T-helper 1 cell treated with Interleukin-12 subunit alpha and Interleukin-12 subunit beta and Interleukin-4 antibody, amounts not matched to agents 30 μg/mL and 1 μg/mL, for 36 hours (primary cell): ENCODE data around the gene SMPDL3A.

ENCODE experiments used
- H3K27ac Mint-ChIP-seq: one replicate; pipeline ENCODE4 v1.8.0; 2021; ENCODE audit warnings: mild to moderate bottlenecking, mixed read lengths
- H3K27me3 Mint-ChIP-seq: one replicate; pipeline ENCODE4 v1.8.0; 2021; ENCODE audit warnings: low read depth, mixed read lengths
- H3K36me3 Mint-ChIP-seq: one replicate; pipeline ENCODE4 v1.8.0; 2021; ENCODE audit warnings: low read depth, mixed read lengths
- H3K4me1 Mint-ChIP-seq: one replicate; pipeline ENCODE4 v1.8.0; 2021; ENCODE audit warnings: low read depth, mixed read lengths
- H3K4me3 Mint-ChIP-seq: one replicate; pipeline ENCODE4 v1.8.0; 2021; ENCODE audit warnings: mild to moderate bottlenecking, moderate library complexity, mixed read lengths
- H3K9me3 Mint-ChIP-seq: one replicate; pipeline ENCODE4 v1.8.0; 2021; ENCODE audit warnings: mixed read lengths

Gene SMPDL3A

GRCh38 chr6:122839472-122839871, 50.4 kb downstream of the SMPDL3A start:
- Mint-ChIP-seq H3K27me3 (peaks cover 6% of the 10 kb centered on the region), H3K4me1 (no peaks in the 10 kb centered on the region), H3K4me3 (no peak overlapping the region), H3K27ac (no peak overlapping the region), H3K36me3 (no peaks in the 10 kb centered on the region), H3K9me3 (no peaks in the 10 kb centered on the region)

- Mint-ChIP-seq H3K4me1 (no peaks in the 10 kb centered on the region), H3K4me3 (no peak overlapping the region), H3K9me3 (no peaks in the 10 kb centered on the region), H3K27ac (no peak overlapping the region), H3K27me3 (peaks cover 3% of the 10 kb centered on the region), H3K36me3 (no peaks in the 10 kb centered on the region)
Observed at GRCh38 chr6:122839906-122840305, 50.8 kb downstream of the SMPDL3A start.

GRCh38 chr6:122845464-122845863, 56.4 kb downstream of the SMPDL3A start:
- H3K4me3 Mint-ChIP-seq = no peak overlapping the region
- no peaks in the 10 kb centered on the region for H3K9me3 Mint-ChIP-seq
- no peaks in the 10 kb centered on the region for H3K36me3 Mint-ChIP-seq
- H3K27me3 Mint-ChIP-seq = no peaks in the 10 kb centered on the region
- no peaks in the 10 kb centered on the region for H3K4me1 Mint-ChIP-seq
- no peak overlapping the region for H3K27ac Mint-ChIP-seq

- no peaks in the 10 kb centered on the region for H3K27me3 Mint-ChIP-seq
- no peaks in the 10 kb centered on the region for H3K36me3 Mint-ChIP-seq
Observed at GRCh38 chr6:122845916-122846612, 57.0 kb downstream of the SMPDL3A start.

DNA sequence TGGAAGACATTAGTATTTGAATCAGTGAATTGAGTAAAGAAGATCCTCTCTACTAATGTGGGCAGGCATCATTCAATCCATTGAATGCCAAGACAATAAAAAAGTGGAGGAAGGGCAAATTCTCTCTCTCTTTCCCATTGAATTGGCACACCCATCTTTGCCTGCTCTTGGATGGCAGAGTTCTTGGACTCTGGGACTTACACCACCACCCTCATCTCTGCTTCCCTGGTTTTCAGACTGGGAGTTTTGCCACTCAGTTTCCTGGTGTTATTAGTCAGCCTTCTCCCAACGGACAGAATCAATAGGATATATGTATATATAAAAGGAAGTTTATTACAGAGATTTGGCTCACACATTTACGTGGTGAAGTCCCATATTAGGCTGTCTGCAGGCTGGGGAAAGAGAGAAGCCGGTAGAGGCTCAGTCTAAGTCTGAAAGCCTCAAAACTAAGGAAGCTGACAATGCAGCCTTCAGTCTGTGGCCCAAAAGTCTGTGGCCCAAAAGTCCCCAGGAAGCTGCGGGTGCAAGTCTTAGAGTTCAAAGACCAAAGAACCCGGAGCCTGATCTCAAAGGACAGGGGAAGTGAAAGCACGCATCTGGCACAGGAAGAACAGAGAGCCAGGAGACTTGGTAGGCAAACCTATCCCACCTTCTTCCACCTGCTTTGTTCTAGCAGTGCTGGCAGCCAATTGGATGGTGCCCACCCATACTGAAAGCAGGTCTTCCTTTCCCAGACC, 64.4 kb downstream of the SMPDL3A start:
- no peaks in the 10 kb centered on the region for H3K9me3 Mint-ChIP-seq
- no peak overlapping the region for H3K27ac Mint-ChIP-seq

More at GRCh38 chr6:122845916-122846612, 57.0 kb downstream of the SMPDL3A start:
- H3K27ac Mint-ChIP-seq = no peak overlapping the region
- no peak overlapping the region for H3K4me3 Mint-ChIP-seq
- no peaks in the 10 kb centered on the region for H3K4me1 Mint-ChIP-seq
- H3K9me3 Mint-ChIP-seq = no peaks in the 10 kb centered on the region

More for the DNA sequence above, 64.4 kb downstream of the SMPDL3A start:
- Mint-ChIP-seq H3K4me3 (no peak overlapping the region), H3K27me3 (no peaks in the 10 kb centered on the region), H3K36me3 (no peaks in the 10 kb centered on the region), H3K4me1 (no peaks in the 10 kb centered on the region)
